G401 (cell line): ENCODE results near the gene TMPRSS3. TPM values are rescaled to one million over a fixed set of nuclear protein-coding genes. Genes with fewer than 3 reads are reported as not detected.

Experiments
- DNase-seq: peaks from one replicate; pipeline ENCODE4 v3.0.0-alpha.2; 2015; ENCODE audit warnings: low spot score
- in situ Hi-C: cut with HindIII; loops from 2 replicates; pipeline ENCODE4 v1.10.0; 2016; ENCODE audit warnings: low sequenced_read_pairs, mixed read lengths
- total RNA-seq: library from RNA; depleted of rRNA; stranded (reverse); fragments of >200 nt; shearing (Covaris generic); gene quantifications from 2 replicates; pipeline ENCODE4 v1.2.3, GENCODE V29; 2014

The TMPRSS3 gene
- total RNA-seq, 1 experiment from 2014 or later = not detected

DNA sequence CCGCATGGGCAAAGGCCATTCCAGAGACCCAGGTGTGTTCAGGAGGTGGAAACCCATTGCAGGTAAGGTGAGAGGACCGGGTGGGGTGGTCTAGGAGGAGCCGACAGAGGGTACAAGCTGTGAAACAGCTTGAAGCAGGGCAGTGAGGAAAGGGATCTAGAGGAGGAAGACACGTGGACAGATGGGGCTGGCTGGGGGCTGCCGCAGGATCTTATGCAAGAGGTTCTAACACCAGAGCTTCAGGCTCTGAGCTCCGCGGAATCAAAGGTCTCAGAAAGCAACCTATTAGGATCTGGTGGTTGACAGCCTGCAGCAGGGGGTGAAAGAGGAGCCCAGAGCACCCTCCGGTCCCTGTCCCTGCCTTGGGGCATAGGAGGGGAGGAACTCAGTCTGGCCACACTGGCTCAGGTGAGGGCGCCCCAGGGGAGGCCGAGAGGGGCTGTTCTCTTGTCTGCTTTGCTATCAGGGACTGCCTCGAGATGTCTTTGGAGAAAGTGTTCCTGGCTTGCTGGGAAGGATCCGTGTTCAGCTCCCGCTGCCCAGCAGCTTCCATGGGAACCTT is 31.5 kb downstream of the TMPRSS3 start:
- DNase-seq = no peak
- in situ Hi-C loops = no loop called here

DNA sequence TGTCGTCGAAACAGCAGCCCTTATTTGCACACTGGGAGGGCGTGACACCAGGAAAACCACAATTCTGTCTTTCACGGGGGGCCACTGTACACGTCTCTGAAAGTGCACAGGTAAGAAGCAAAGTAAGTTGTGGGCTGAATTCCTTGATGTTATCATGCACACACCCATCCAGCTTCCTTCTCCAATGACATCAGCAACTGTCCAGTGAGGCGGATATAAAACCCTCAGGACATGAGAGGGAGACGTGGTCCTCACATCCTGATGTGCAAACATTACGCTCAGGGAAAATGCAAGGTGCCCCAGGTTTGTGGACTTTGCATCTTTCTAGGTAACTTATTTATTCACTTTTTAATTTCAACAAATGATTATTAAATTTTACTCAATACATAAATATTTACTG is 32.5 kb downstream of the TMPRSS3 start:
- in situ Hi-C loops = no loop called here
- no peak for DNase-seq

DNA sequence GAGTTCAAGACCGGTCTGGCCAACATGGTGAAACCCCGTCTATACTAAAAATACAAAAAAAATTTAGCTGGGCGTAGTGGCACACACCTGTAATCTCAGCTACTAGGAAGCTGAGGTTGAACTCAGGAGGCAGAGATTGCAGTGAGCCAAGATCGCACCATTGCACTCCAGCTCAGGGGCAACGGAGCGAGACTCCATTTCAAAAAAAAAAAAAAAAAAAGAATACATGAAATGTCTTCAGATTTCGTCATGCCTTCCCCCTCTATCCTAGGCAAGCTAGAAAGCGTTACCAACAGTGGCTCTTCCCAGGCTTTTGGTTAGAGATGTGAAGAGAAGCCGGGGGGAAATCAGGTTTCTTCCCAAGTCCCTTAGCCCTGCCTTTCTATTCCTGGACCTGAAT is 33.2 kb downstream of the TMPRSS3 start:
- DNase-seq = no peak
- in situ Hi-C loops = no loop called here

- no peak for DNase-seq
- in situ Hi-C loops = no loop called here
These were observed 33.7 kb downstream of the TMPRSS3 start for GRCh38 chr21:42362198-42362597.

- in situ Hi-C loops = no loop called here
- DNase-seq = no peak
These were observed 34.6 kb downstream of the TMPRSS3 start for GRCh38 chr21:42361286-42361685.

- in situ Hi-C loops = no loop called here
- DNase-seq = no peak
These were observed 35.5 kb downstream of the TMPRSS3 start for GRCh38 chr21:42360317-42360716.

GRCh38 chr21:42358937-42359336 is 36.9 kb downstream of the TMPRSS3 start:
- no peak for DNase-seq
- in situ Hi-C loops = no loop called here

DNA sequence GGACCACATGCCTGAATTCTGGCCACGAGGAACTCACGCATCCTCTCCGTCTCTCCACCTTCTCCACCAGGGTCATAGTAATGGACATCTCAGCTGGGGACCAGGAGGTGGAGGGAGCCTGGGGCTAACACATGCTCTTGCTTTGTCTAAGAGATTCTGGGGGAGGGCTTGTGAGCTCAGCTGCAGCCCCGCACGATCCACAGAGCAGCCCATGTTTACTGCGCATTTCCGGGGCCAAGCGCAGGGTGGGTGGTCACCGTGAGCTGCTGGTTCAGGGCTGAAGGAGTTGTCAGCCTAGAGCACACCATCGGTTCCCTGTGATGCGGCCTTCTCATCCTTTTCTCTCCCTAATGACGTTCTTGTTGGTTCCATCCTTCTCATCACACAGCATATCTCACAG is 37.6 kb downstream of the TMPRSS3 start:
- in situ Hi-C loops = no loop called here
- DNase-seq = no peak

DNA sequence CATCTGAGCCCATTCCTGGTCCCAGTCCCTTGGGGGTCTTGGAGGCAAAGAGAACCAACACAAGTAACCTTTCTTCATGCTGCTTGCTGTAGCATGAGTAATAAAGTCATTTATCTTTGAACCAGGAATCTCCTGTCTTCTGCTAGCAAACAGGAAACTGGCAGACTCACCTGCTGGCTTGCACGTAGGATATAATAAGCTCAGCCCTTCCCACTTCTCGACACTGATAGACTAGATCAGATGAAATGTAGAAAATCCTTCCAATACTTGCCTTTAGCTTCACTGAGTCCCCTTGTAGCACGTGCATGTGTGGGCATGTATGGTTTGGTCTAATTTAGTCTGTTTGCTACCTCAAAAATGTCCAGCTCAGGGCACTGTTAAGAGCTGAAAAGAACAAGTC is 38.5 kb downstream of the TMPRSS3 start:
- DNase-seq = no peak
- in situ Hi-C loops = no loop called here

- in situ Hi-C loops = no loop called here
- no peak for DNase-seq
These were observed 39.2 kb downstream of the TMPRSS3 start for GRCh38 chr21:42356650-42357049.

DNA sequence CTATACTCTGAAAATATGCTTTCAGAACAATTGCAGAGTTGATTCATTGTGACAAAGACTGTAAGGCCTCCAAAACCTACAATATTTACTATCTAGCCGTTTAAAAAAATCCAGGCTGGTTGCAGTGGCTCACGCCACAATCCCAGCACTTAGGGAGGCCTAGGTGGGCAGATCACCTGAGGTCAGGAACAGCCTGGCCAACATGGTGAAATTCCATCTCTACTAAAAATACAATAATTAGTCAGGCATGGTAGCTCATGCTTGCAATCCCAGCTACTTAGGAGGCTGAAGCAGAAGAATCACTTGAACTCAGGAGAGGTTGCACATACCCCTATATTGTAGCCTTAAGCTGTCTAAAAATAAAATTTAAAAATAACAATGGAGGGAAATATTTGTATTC is 39.8 kb downstream of the TMPRSS3 start:
- in situ Hi-C loops = no loop called here

DNA sequence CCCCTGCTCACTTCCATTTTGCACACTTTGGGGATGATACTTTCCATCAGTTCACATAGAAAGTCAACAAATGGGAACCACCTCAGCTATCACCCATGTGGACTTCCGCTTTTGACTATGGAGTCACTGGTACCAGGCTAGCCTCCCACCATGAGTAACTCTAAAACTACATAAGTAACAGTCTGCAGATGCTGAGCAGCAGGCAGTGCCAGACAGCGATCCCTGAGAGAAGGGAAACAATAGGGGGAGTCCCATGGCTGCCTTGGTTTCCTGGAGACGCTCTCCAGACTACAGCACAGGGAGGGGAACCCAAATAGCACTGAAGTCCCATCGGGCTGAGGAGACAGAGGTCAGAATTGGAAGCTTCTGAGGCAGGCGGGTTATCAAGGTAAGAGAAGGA is 42.2 kb downstream of the TMPRSS3 start:
- in situ Hi-C loops = no loop called here
- no peak for DNase-seq

More for the DNA sequence above, 39.8 kb downstream of the TMPRSS3 start:
- DNase-seq = no peak

GRCh38 chr21:42352441-42353095 is 43.3 kb downstream of the TMPRSS3 start:
- no peak for DNase-seq
- in situ Hi-C loops = no loop called here

DNA sequence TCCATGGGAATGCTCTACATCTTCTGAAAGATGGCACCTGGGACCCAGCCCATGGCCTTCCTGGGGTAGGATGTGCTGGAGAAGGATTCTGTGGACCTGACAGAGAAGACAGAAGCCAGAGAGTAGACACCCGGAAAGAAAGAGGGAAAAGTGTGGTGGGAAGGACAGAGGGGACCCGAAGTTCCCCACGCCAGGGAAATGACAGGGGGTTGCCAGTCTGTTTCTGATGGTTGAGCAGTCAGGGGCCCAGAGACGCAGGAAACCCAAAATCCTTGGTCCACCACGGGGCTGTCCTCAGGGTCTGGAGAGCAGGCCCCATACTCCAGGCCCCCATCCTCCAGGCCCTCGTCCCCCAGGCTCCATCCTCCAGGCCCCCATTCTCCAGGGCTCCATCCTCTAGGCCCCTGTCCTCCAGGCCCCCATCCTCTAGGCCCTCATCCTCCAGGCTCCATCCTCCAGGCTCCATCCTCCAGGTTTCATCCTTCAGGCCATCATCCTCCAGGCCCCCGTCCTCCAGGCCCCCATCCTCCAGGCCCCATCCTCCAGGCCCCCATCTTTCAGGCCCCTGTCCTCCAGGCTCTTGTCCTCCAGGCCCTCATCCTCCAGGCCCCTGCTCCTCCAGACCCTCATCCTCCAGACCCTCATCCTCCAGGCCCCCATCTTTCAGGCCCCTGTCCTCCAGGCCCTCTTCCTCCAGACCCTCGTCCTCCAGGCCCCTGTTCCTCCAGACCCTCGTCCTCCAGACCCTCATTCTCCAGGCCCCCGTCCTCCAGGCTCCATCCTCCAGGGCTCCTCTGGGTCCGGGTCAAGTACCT is 44.0 kb downstream of the TMPRSS3 start:
- no peak for DNase-seq
- in situ Hi-C loops = no loop called here

- DNase-seq = no peak
These were observed 44.9 kb downstream of the TMPRSS3 start, which contains the start of gene TFF2 for GRCh38 chr21:42350927-42351426. Gene TFF2 (minus strand): TSS chr21:42350994. CDS start chr21:42350957, 37 bp downstream.

DNA sequence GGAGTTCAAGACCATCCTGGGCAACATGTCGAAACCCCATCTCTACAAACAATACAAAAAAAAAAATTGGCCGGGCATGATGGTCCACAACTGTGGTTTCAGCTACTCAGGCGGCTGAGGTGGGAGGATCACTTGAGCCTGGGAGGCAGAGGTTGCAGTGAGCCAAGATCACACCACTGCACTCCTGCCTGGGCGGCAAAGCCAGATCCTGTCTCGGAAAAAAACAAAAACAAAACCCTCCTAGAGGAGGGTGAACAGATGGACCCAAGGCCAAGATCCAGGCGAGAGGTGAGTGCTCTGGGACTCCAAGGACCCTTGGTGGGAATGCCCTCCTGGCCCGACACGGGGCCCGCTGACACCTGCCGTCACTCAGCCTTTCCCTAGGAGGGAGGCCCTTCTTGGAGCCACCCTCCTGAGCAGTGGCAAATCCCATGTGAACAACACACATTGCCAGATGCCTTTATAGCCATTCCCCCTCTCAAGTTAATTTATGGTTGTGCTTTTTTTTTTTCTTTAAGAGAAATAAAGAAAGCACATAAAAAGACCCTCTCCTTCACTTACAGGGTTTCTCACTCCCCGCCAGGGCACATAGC is 45.4 kb downstream of the TMPRSS3 start:
- in situ Hi-C loops = no loop called here
- no peak for DNase-seq

More at GRCh38 chr21:42350927-42351426, 44.9 kb downstream of the TMPRSS3 start, which contains the start of gene TFF2:
- in situ Hi-C loops = no loop called here

GRCh38 chr21:42349420-42350317 is 46.2 kb downstream of the TMPRSS3 start:
- in situ Hi-C loops = loop anchor here (10.0 kb wide), 1 partner anchor 55 kb away; the partner anchor contains the start of gene UBASH3A
- DNase-seq = no peak

- in situ Hi-C loops = loop anchor here (10.0 kb wide), 1 partner anchor 56 kb away; the partner anchor contains the start of gene UBASH3A
- no peak for DNase-seq
These were observed 47.1 kb downstream of the TMPRSS3 start for GRCh38 chr21:42348762-42349161.
